HEK293 (cell line): ENCODE data around the gene PPP1R8.

ENCODE experiments used
- CTCF ChIA-PET: fragments of 350-600 bp; formaldehyde crosslinking; extraction: SDS; loops from one replicate; lab custom pipeline; 2021; ENCODE audit warnings: antibody characterized with exemption; lab: Yijun Ruan, JAX
- POLR2A ChIA-PET: fragments of 300-600 bp; formaldehyde crosslinking; extraction: SDS; loops from one replicate; lab custom pipeline; 2020; ENCODE audit warnings: antibody characterized with exemption, inconsistent platforms; lab: Yijun Ruan, JAX
- H3K27ac ChIP-seq: fragments of 200-500 bp; sonication (Bioruptor generic); 2 replicates; pipeline ENCODE4 v1.5.1; 2014; ENCODE audit warnings: low read depth, low read length, control low read depth, inconsistent platforms; ENCODE audit errors: extremely low read depth
- H3K36me3 ChIP-seq, 2 experiments: fragments of 200-500 bp in 1 of 2; sonication (Bioruptor generic) in 1 of 2; 1 replicate in 1 of 2; 2 replicates in 1 of 2; pipeline ENCODE4 v1.5.1; 2014 to 2017; ENCODE audit warnings: inconsistent platforms in 2 of 2, low read length in 2 of 2; ENCODE audit not compliant: control insufficient read depth in 2 of 2, insufficient read depth in 1 of 2
- H3K4me1 ChIP-seq: fragments of 200-500 bp; sonication (Bioruptor generic); 2 replicates; pipeline ENCODE4 v1.5.1; 2014; ENCODE audit warnings: mild to moderate bottlenecking, low read length, inconsistent platforms; ENCODE audit not compliant: control insufficient read depth, insufficient read depth
- H3K4me3 ChIP-seq: 2 replicates; pipeline ENCODE4 v1.5.1; 2011; ENCODE audit warnings: low read depth, mild to moderate bottlenecking, control low read depth, low read length, moderate library complexity
- H3K9me3 ChIP-seq: fragments of 200-500 bp; sonication (Bioruptor generic); 2 replicates; pipeline ENCODE4 v1.5.1; 2014; ENCODE audit warnings: low read depth, low read length, inconsistent platforms; ENCODE audit not compliant: control insufficient read depth, insufficient read depth
- BCL11B ChIP-seq: fragments of 450-650 bp; formaldehyde crosslinking; IDR thresholded peaks from 2 replicates; pipeline ENCODE4 v1.5.1; 2016; ENCODE audit warnings: low read depth, missing biosample characterization, missing genetic modification characterization
- CTCF ChIP-seq: fragments of 450-650 bp; formaldehyde crosslinking; IDR thresholded peaks from 2 replicates; pipeline ENCODE4 v1.5.1; 2016; ENCODE audit warnings: missing biosample characterization, missing genetic modification characterization
- GLI4 ChIP-seq: fragments of 450-650 bp; formaldehyde crosslinking; IDR thresholded peaks from 2 replicates; pipeline ENCODE4 v1.5.1; 2016; ENCODE audit warnings: missing biosample characterization, missing genetic modification characterization
- KLF1 ChIP-seq: fragments of 450-650 bp; formaldehyde crosslinking; IDR thresholded peaks from 2 replicates; pipeline ENCODE4 v1.5.1; 2016; ENCODE audit warnings: missing biosample characterization, missing genetic modification characterization
- MYNN ChIP-seq: fragments of 450-650 bp; formaldehyde crosslinking; IDR thresholded peaks from 2 replicates; pipeline ENCODE4 v1.5.1; 2016; ENCODE audit warnings: missing biosample characterization, missing genetic modification characterization, borderline replicate concordance
- OVOL3 ChIP-seq: fragments of 450-650 bp; formaldehyde crosslinking; IDR thresholded peaks from 2 replicates; pipeline ENCODE4 v1.5.1; 2016; ENCODE audit warnings: missing biosample characterization, missing genetic modification characterization
- SP3 ChIP-seq: fragments of 450-650 bp; formaldehyde crosslinking; IDR thresholded peaks from 2 replicates; pipeline ENCODE4 v1.5.1; 2016; ENCODE audit warnings: missing biosample characterization, missing genetic modification characterization
- TRIM28 ChIP-seq: IDR thresholded peaks from 2 replicates; pipeline ENCODE4 v1.6.1; 2011; ENCODE audit warnings: low read length, control low read depth, borderline replicate concordance
- ZFP41 ChIP-seq: fragments of 450-650 bp; formaldehyde crosslinking; IDR thresholded peaks from 2 replicates; pipeline ENCODE4 v1.5.1; 2016; ENCODE audit warnings: missing biosample characterization, missing genetic modification characterization, borderline replicate concordance
- ZNF146 ChIP-seq: fragments of 450-650 bp; formaldehyde crosslinking; IDR thresholded peaks from 2 replicates; pipeline ENCODE4 v1.5.1; 2016; ENCODE audit warnings: missing biosample characterization, missing genetic modification characterization
- ZNF19 ChIP-seq: fragments of 450-650 bp; formaldehyde crosslinking; IDR thresholded peaks from 2 replicates; pipeline ENCODE4; 2016; ENCODE audit warnings: missing biosample characterization, missing genetic modification characterization, low read depth
- ZNF335 ChIP-seq: fragments of 450-650 bp; formaldehyde crosslinking; conservative IDR thresholded peaks from 2 replicates; pipeline ENCODE4 v1.5.1; 2016; ENCODE audit warnings: missing biosample characterization, missing genetic modification characterization
- ZNF354C ChIP-seq: fragments of 450-650 bp; formaldehyde crosslinking; IDR thresholded peaks from 2 replicates; pipeline ENCODE4 v1.5.1; 2016; ENCODE audit warnings: missing biosample characterization, missing genetic modification characterization, low read depth, borderline replicate concordance
- ZNF48 ChIP-seq: fragments of 450-650 bp; formaldehyde crosslinking; IDR thresholded peaks from 2 replicates; pipeline ENCODE4 v1.5.1; 2016; ENCODE audit warnings: missing biosample characterization, missing genetic modification characterization
- ZNF488 ChIP-seq: fragments of 450-650 bp; formaldehyde crosslinking; IDR thresholded peaks from 2 replicates; pipeline ENCODE4 v1.5.1; 2016; ENCODE audit warnings: missing biosample characterization, missing genetic modification characterization
- ZNF548 ChIP-seq: fragments of 450-650 bp; formaldehyde crosslinking; IDR thresholded peaks from 2 replicates; pipeline ENCODE4 v1.5.1; 2016; ENCODE audit warnings: missing biosample characterization, missing genetic modification characterization
- ZNF580 ChIP-seq: fragments of 450-650 bp; formaldehyde crosslinking; IDR thresholded peaks from 2 replicates; pipeline ENCODE4 v1.5.1; 2016; ENCODE audit warnings: missing biosample characterization, missing genetic modification characterization
- ZNF610 ChIP-seq: fragments of 450-650 bp; formaldehyde crosslinking; IDR thresholded peaks from 2 replicates; pipeline ENCODE4 v1.5.1; 2016; ENCODE audit warnings: missing biosample characterization, missing genetic modification characterization, borderline replicate concordance
- ZNF677 ChIP-seq: fragments of 450-650 bp; IDR thresholded peaks from 2 replicates; pipeline ENCODE4 v1.5.0; 2018; ENCODE audit warnings: missing biosample characterization, mild to moderate bottlenecking, missing genetic modification characterization, moderate library complexity
- ZNF785 ChIP-seq: fragments of 450-650 bp; formaldehyde crosslinking; IDR thresholded peaks from 2 replicates; pipeline ENCODE4 v1.5.1; 2016; ENCODE audit warnings: missing biosample characterization, missing genetic modification characterization
- ZNF837 ChIP-seq: fragments of 450-650 bp; formaldehyde crosslinking; IDR thresholded peaks from 2 replicates; pipeline ENCODE4 v1.5.1; 2016; ENCODE audit warnings: missing biosample characterization, missing genetic modification characterization
- ZXDB ChIP-seq: fragments of 450-650 bp; formaldehyde crosslinking; IDR thresholded peaks from 2 replicates; pipeline ENCODE4 v1.5.1; 2016; ENCODE audit warnings: missing biosample characterization, missing genetic modification characterization
- TF ChIP-seq, protein P1 (sequence below): fragments of 450-650 bp; formaldehyde crosslinking; IDR thresholded peaks from 2 replicates; pipeline ENCODE4 v1.5.1; 2016; ENCODE audit warnings: missing biosample characterization, missing genetic modification characterization

Gene PPP1R8

DNA sequence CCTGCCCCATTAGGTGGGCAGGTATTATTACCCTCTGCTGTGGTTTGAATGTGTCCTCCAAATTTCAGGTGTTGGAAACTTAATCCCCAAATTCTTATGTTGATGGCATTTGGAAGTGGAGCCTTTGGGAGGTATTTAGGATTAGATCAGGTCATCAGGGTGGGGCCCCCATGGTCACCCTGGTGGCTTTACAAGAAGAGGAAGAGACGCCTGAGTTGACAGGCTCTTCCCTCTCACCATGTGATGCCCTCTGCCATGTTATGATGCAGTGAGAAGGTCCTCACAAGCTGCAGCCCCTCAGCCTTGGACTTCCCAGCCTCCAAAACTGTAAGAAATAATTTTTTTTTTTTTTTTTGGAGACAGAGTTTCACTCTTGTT, 32.9 kb downstream of the PPP1R8 start (continued):
- no peak for TF ChIP-seq CTCF
- no peak for TF ChIP-seq ZNF146 (tag by site-specific recombination)
- no peak for TF ChIP-seq ZNF19 (tag by site-specific recombination)
- TF ChIP-seq, all 188 proteins: peak for 0

GRCh38 chr1:27864264-27864895, 33.8 kb downstream of the PPP1R8 start:
- Histone ChIP-seq H3K27ac (no peak overlapping the region), H3K36me3 (no peaks in the 10 kb centered on the region), H3K4me1 (no peaks in the 10 kb centered on the region), H3K4me3 (no peak overlapping the region), H3K9me3 (no peaks in the 10 kb centered on the region)
- POLR2A ChIA-PET: interaction anchor here (0.7 kb wide), 1 partner anchor 73 kb away, joined by 3 read pairs; no protein-coding TSS in a partner anchor
- TF ChIP-seq ZNF488 (tag by site-specific recombination): no peak
- CTCF ChIA-PET: interaction anchor here (0.6 to 1.4 kb wide), 2 partner anchors 99 to 116 kb away, joined by 3 read pairs; no protein-coding TSS in a partner anchor

DNA sequence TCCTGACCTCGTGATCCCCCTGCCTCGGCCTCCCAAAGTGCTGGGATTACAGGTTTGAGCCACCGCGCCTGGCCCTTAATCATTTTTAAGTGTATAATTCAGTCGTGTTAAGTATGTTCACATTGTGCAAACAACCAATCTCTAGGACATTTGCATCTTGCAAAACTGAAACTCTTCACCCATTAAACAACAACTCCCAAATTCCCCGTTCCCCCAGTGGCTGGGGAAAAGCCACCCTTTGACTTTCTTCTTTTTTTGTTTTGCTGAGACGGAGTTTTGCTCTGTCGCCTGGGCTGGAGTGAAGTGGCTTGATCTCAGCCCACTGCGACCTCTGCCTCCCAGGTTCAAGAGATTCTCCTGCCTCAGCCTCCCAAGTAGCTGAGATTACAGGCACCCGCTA, 35.2 kb downstream of the PPP1R8 start:
- TF ChIP-seq ZXDB (tag by site-specific recombination) (no peak), ZNF837 (tag by site-specific recombination) (no peak), ZNF580 (tag by site-specific recombination) (no peak), BCL11B (tag by site-specific recombination) (no peak), ZNF677 (tag by site-specific recombination) (no peak), ZNF48 (tag by site-specific recombination) (no peak), MYNN (no peak), TRIM28 (no peak), ZNF354C (no peak), ZNF488 (tag by site-specific recombination) (no peak), ZNF785 (tag by site-specific recombination) (no peak), OVOL3 (no peak), SP3 (no peak), ZNF548 (tag by site-specific recombination) (no peak), ZNF610 (tag by site-specific recombination) (no peak), GLI4 (tag by site-specific recombination) (no peak), ZNF335 (tag by site-specific recombination) (no peak), KLF1 (tag by site-specific recombination) (no peak), ZFP41 (tag by site-specific recombination) (no peak)
- TF ChIP-seq, protein P1, sequence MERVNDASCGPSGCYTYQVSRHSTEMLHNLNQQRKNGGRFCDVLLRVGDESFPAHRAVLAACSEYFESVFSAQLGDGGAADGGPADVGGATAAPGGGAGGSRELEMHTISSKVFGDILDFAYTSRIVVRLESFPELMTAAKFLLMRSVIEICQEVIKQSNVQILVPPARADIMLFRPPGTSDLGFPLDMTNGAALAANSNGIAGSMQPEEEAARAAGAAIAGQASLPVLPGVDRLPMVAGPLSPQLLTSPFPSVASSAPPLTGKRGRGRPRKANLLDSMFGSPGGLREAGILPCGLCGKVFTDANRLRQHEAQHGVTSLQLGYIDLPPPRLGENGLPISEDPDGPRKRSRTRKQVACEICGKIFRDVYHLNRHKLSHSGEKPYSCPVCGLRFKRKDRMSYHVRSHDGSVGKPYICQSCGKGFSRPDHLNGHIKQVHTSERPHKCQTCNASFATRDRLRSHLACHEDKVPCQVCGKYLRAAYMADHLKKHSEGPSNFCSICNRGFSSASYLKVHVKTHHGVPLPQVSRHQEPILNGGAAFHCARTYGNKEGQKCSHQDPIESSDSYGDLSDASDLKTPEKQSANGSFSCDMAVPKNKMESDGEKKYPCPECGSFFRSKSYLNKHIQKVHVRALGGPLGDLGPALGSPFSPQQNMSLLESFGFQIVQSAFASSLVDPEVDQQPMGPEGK (tag by site-specific recombination): no peak
- TF ChIP-seq, all 188 proteins: peak for 0
- Histone ChIP-seq H3K9me3 (no peaks in the 10 kb centered on the region), H3K4me3 (no peak overlapping the region), H3K27ac (no peak overlapping the region), H3K36me3 (no peaks in the 10 kb centered on the region), H3K4me1 (no peaks in the 10 kb centered on the region)
- POLR2A ChIA-PET: no interaction called here
- CTCF ChIA-PET: no interaction called here
